H1 (cell line): ENCODE results near the gene OR4Q2. TPM values are rescaled to one million over a fixed set of nuclear protein-coding genes. Genes with fewer than 3 reads are reported as not detected.

Experiments
- CTCF ChIA-PET: fragments of 300-600 bp; sonication (Branson Sonifier 250); formaldehyde crosslinking; loops from one replicate; lab custom pipeline; 2021; ENCODE audit not compliant: partially characterized antibody; lab: Charles Lee
- POLR2A ChIA-PET: fragments of 300-600 bp; sonication (Branson Sonifier 250); formaldehyde crosslinking; loops from one replicate; lab custom pipeline; 2021; ENCODE audit warnings: inconsistent platforms; ENCODE audit not compliant: partially characterized antibody; lab: Charles Lee
- DNase-seq, 2 experiments: peaks; one replicate each; pipeline versions ENCODE4 v3.0.0 to v3.0.0-alpha.2; 2010 to 2022; ENCODE audit warnings: low spot score in 2 of 2, low read depth in 1 of 2, mixed read lengths in 1 of 2
- FAIRE-seq: peaks from 2 replicates; lab custom pipeline; 2011; peaks lifted over from hg19 to GRCh38; lab: Jason Lieb, UNC
- H2AFZ ChIP-seq: 2 replicates; pipeline ENCODE4 v1.8.1; 2012; ENCODE audit warnings: low read length, inconsistent platforms
- H2AK5ac ChIP-seq: 2 replicates; pipeline ENCODE4 v1.6.1; 2013; ENCODE audit warnings: low read depth, low read length
- H2BK120ac ChIP-seq: replicated peaks from 2 replicates; pipeline ENCODE3; 2013; ENCODE audit warnings: low read depth, low read length, inconsistent platforms
- H2BK12ac ChIP-seq: 2 replicates; pipeline ENCODE4 v1.6.1; 2013; ENCODE audit warnings: low read depth, low read length
- H2BK15ac ChIP-seq: 2 replicates; pipeline ENCODE4 v1.6.1; 2013; ENCODE audit warnings: low read length
- H2BK20ac ChIP-seq: 2 replicates; pipeline ENCODE4 v1.6.1; 2013; ENCODE audit warnings: low read length
- H2BK5ac ChIP-seq: 2 replicates; pipeline ENCODE4 v1.6.1; 2013; ENCODE audit warnings: low read depth, low read length
- H3K14ac ChIP-seq: 2 replicates; pipeline ENCODE4 v1.6.1; 2013; ENCODE audit warnings: inconsistent platforms; ENCODE audit not compliant: insufficient read length
- H3K18ac ChIP-seq: 2 replicates; pipeline ENCODE4 v1.6.1; 2013; ENCODE audit warnings: low read length; ENCODE audit errors: extremely low read depth
- H3K23ac ChIP-seq: 2 replicates; pipeline ENCODE4 v1.6.1; 2013; ENCODE audit warnings: inconsistent platforms; ENCODE audit not compliant: insufficient read length
- H3K23me2 ChIP-seq: 2 replicates; pipeline ENCODE4 v1.6.1; 2013; ENCODE audit warnings: low read depth, low read length
- H3K27ac ChIP-seq: 2 replicates; pipeline ENCODE4 v1.6.1; 2011; ENCODE audit warnings: low read depth, low read length, inconsistent platforms
- H3K27me3 ChIP-seq, 4 experiments: replicated peaks in 1 of 4; 1 replicate in 1 of 4; 2 replicates in 3 of 4; pipeline versions ENCODE4 v1.6.1 to v1.8.1; 2011 to 2013; ENCODE audit warnings: low read length in 3 of 4, mild to moderate bottlenecking in 3 of 4, inconsistent platforms in 2 of 4, mixed read lengths in 2 of 4, moderate library complexity in 1 of 4; ENCODE audit not compliant: control insufficient read depth in 3 of 4, insufficient read depth in 3 of 4; ENCODE audit errors: extremely low read depth in 1 of 4
- H3K36me3 ChIP-seq, 4 experiments: 2 replicates each; pipeline versions ENCODE4 v1.6.1 to v1.8.1; 2011 to 2013; ENCODE audit warnings: mild to moderate bottlenecking in 4 of 4, low read length in 3 of 4, moderate library complexity in 2 of 4, control low read depth in 1 of 4, inconsistent platforms in 1 of 4; ENCODE audit not compliant: insufficient read depth in 4 of 4, control insufficient read depth in 2 of 4
- H3K4ac ChIP-seq: replicated peaks from 2 replicates; pipeline ENCODE3; 2013; ENCODE audit warnings: low read length, low read depth, mixed read lengths, inconsistent platforms; ENCODE audit not compliant: insufficient read length
- H3K4me1 ChIP-seq, 4 experiments: replicated peaks in 1 of 4; 1 replicate in 1 of 4; 2 replicates in 3 of 4; pipeline versions ENCODE4 v1.6.1 to v1.8.1; 2011 to 2013; ENCODE audit warnings: low read length in 3 of 4, inconsistent platforms in 2 of 4, mixed read lengths in 1 of 4; ENCODE audit not compliant: insufficient read depth in 4 of 4, control insufficient read depth in 3 of 4
- H3K4me2 ChIP-seq, 2 experiments: 2 replicates each; pipeline versions ENCODE4 v1.6.1 to v1.8.1; 2011 to 2013; ENCODE audit warnings: low read depth in 2 of 2, low read length in 2 of 2, control low read depth in 1 of 2, inconsistent platforms in 1 of 2, mild to moderate bottlenecking in 1 of 2; ENCODE audit not compliant: insufficient read depth in 1 of 2
- H3K4me3 ChIP-seq, 4 experiments: fragments of 200-600, 300-600 bp in 1 of 4; sonication (generic), shearing (Covaris generic), sonication (Bioruptor Twin) in 1 of 4; 2 replicates each; pipeline versions ENCODE4 v1.5.1 to v1.8.1; 2011 to 2016; ENCODE audit warnings: low read length in 4 of 4, low read depth in 3 of 4, control low read depth in 2 of 4, inconsistent platforms in 2 of 4, mild to moderate bottlenecking in 2 of 4, mixed read lengths in 1 of 4, moderate library complexity in 1 of 4; ENCODE audit not compliant: insufficient read depth in 2 of 4; ENCODE audit errors: extremely low read depth in 1 of 4
- H3K56ac ChIP-seq: replicated peaks from 2 replicates; pipeline ENCODE3; 2013; ENCODE audit warnings: low read depth, mild to moderate bottlenecking, mixed read lengths, low read length, inconsistent platforms; ENCODE audit not compliant: insufficient read length
- H3K79me1 ChIP-seq: 2 replicates; pipeline ENCODE4 v1.6.1; 2013; ENCODE audit warnings: low read depth, low read length, control low read depth
- H3K79me2 ChIP-seq, 2 experiments: 2 replicates each; pipeline versions ENCODE4 v1.6.1 to v1.8.1; 2012 to 2013; ENCODE audit warnings: low read length in 2 of 2, mild to moderate bottlenecking in 2 of 2, inconsistent platforms in 1 of 2; ENCODE audit not compliant: insufficient read depth in 2 of 2, control insufficient read depth in 1 of 2
- H3K9ac ChIP-seq, 4 experiments: replicated peaks in 1 of 4; 1 replicate in 1 of 4; 2 replicates in 3 of 4; pipeline versions ENCODE4 v1.6.1 to v1.8.1; 2011 to 2013; ENCODE audit warnings: low read depth in 3 of 4, low read length in 3 of 4, control low read depth in 2 of 4, mild to moderate bottlenecking in 2 of 4, moderate library complexity in 2 of 4, inconsistent platforms in 1 of 4; ENCODE audit errors: extremely low read depth in 1 of 4
- H3K9me3 ChIP-seq, 2 experiments: 2 replicates each; pipeline versions ENCODE4 v1.6.1 to v1.8.1; 2012 to 2013; ENCODE audit warnings: mild to moderate bottlenecking in 2 of 2, moderate library complexity in 2 of 2, control low read depth in 1 of 2, inconsistent platforms in 1 of 2, low read depth in 1 of 2, low read length in 1 of 2, mixed read lengths in 1 of 2; ENCODE audit not compliant: insufficient read depth in 2 of 2
- H4K20me1 ChIP-seq, 2 experiments: replicated peaks in 1 of 2; 2 replicates each; pipeline versions ENCODE3 to v1.8.1; 2011 to 2013; ENCODE audit warnings: inconsistent platforms in 2 of 2, low read length in 2 of 2, mild to moderate bottlenecking in 1 of 2; ENCODE audit not compliant: insufficient read depth in 2 of 2, control insufficient read depth in 1 of 2
- H4K5ac ChIP-seq: 2 replicates; pipeline ENCODE4 v1.6.1; 2013; ENCODE audit warnings: low read length, low read depth, mixed read lengths, inconsistent platforms; ENCODE audit not compliant: insufficient read length
- H4K8ac ChIP-seq: 2 replicates; pipeline ENCODE4 v1.8.0; 2013; ENCODE audit warnings: mild to moderate bottlenecking, moderate library complexity, low read length, inconsistent platforms; ENCODE audit not compliant: insufficient read depth; ENCODE audit errors: extremely low read depth
- H4K91ac ChIP-seq: replicated peaks from 2 replicates; pipeline ENCODE3; 2013; ENCODE audit warnings: low read length, mixed read lengths, inconsistent platforms; ENCODE audit not compliant: insufficient read length
- ATF3 ChIP-seq: IDR thresholded peaks from 2 replicates; pipeline ENCODE4 v1.6.1; 2011; ENCODE audit warnings: low read depth, mild to moderate bottlenecking, low read length; ENCODE audit not compliant: insufficient read depth
- BACH1 ChIP-seq: IDR thresholded peaks from 2 replicates; pipeline ENCODE4 v1.6.1; 2012; ENCODE audit warnings: low read length, improper control_type of control experiment
- CHD1 ChIP-seq: IDR thresholded peaks from 2 replicates; pipeline ENCODE4 v1.6.1; 2012; ENCODE audit warnings: low read depth, low read length, improper control_type of control experiment
- CHD2 ChIP-seq: IDR thresholded peaks from 2 replicates; pipeline ENCODE4 v1.6.1; 2012; ENCODE audit warnings: low read length, improper control_type of control experiment
- CREB1 ChIP-seq: IDR thresholded peaks from 2 replicates; pipeline ENCODE4 v1.6.1; 2012; ENCODE audit warnings: inconsistent platforms
- EGR1 ChIP-seq: IDR thresholded peaks from 2 replicates; pipeline ENCODE4 v1.6.1; 2011; ENCODE audit warnings: low read depth, low read length, borderline replicate concordance
- KDM1A ChIP-seq: fragments of 200-600, 300-600 bp; sonication (generic); IDR thresholded peaks from 2 replicates; pipeline ENCODE4 v1.7.1; 2016; ENCODE audit warnings: mild to moderate bottlenecking, low read length, borderline replicate concordance
- KDM4A ChIP-seq: IDR thresholded peaks from one replicate; pipeline ENCODE4 v1.7.1; 2012; ENCODE audit warnings: low read depth, mild to moderate bottlenecking, moderate library complexity, low read length, inconsistent platforms; ENCODE audit not compliant: severe bottlenecking
- KDM5A ChIP-seq: fragments of 200-600 bp; IDR thresholded peaks from 2 replicates; pipeline ENCODE4 v1.7.1; 2012; ENCODE audit warnings: mild to moderate bottlenecking, low read length, inconsistent platforms, mixed read lengths
- POU5F1 ChIP-seq: IDR thresholded peaks from 2 replicates; pipeline ENCODE4 v1.6.1; 2011; ENCODE audit warnings: low read depth, mild to moderate bottlenecking, low read length, moderate library complexity
- RFX5 ChIP-seq: IDR thresholded peaks from 2 replicates; pipeline ENCODE4 v1.6.1; 2011; ENCODE audit warnings: low read depth, low read length, improper control_type of control experiment, borderline replicate concordance
- RNF2 ChIP-seq: fragments of 200-900, 300-1000 bp; sonication (generic); IDR thresholded peaks from 2 replicates; pipeline ENCODE4 v1.7.1; 2016; ENCODE audit warnings: borderline replicate concordance, low read depth, mild to moderate bottlenecking, antibody characterized with exemption, low read length; ENCODE audit not compliant: poor library complexity, severe bottlenecking; ENCODE audit errors: missing control alignments
- SP1 ChIP-seq: IDR thresholded peaks from 2 replicates; pipeline ENCODE4 v1.6.1; 2011; ENCODE audit warnings: low read depth, low read length
- TAF1 ChIP-seq: IDR thresholded peaks from 2 replicates; pipeline ENCODE4 v1.6.1; 2011; ENCODE audit warnings: mild to moderate bottlenecking, low read depth, low read length
- TCF12 ChIP-seq: IDR thresholded peaks from 2 replicates; pipeline ENCODE4 v1.6.1; 2011; ENCODE audit warnings: low read depth, mild to moderate bottlenecking, low read length
- ZNF274 ChIP-seq: IDR thresholded peaks from 2 replicates; pipeline ENCODE4 v1.7.0; 2012; ENCODE audit warnings: low read length, borderline replicate concordance; ENCODE audit errors: extremely low read depth
- WGBS, 2 experiments: shearing (Covaris generic) in 1 of 2; methylation state at CpG; one replicate each; pipeline versions ENCODE4 v1.1.6 to v1.1.7; 2013 to 2015; ENCODE audit warnings: low lambda C conversion rate in 2 of 2, mixed read lengths in 2 of 2, inconsistent platforms in 1 of 2, low coverage in 1 of 2, missing lambda C conversion rate in 1 of 2; ENCODE audit not compliant: insufficient replicate concordance in 2 of 2, insufficient coverage in 1 of 2, insufficient read length in 1 of 2; ENCODE audit errors: extremely low coverage in 1 of 2, missing lambda C conversion rate in 1 of 2; 5-methylcytosine and 5-hydroxymethylcytosine counted together
- polyA plus RNA-seq, 7 experiments: library from polyadenylated mRNA; depleted of rRNA in 3 of 7; stranded (reverse) in 5 of 7; unstranded in 2 of 7; fragments of >200 nt in 5 of 7; fragments of 200-250 nt in 2 of 7; gene quantifications; 1 replicate in 5 of 7; 2 replicates in 1 of 7; 4 replicates in 1 of 7; pipeline versions ENCODE4 v1.2.1 to v1.2.3, GENCODE V29; 2011 to 2013; ENCODE audit warnings: missing spikeins in 2 of 7, mixed read lengths in 2 of 7
- total RNA-seq: library from RNA; stranded (reverse); fragmentation: NEBNext Ultra II Directional; extraction: Animal tissue kit (Norgen Biotek cat#: 25700); gene quantifications from 2 replicates; pipeline ENCODE4 v1.2.1, GENCODE V29; 2021

Gene OR4Q2
- total and polyA plus RNA-seq, 2 of the 8 experiments (the other 6 are each of a cell fraction or from before 2014, with no cell fraction given) = not detected

- Histone ChIP-seq H3K23me2 (no peaks in the 10 kb centered on the region), H4K91ac (no peak overlapping the region), H4K20me1 (no peaks in the 10 kb centered on the region), H3K27ac (no peak overlapping the region), H2BK20ac (no peak overlapping the region), H4K8ac (no peak overlapping the region), H2AK5ac (no peak overlapping the region), H3K79me1 (no peaks in the 10 kb centered on the region), H3K36me3 (no peaks in the 10 kb centered on the region), H2AFZ (no peak overlapping the region), H3K4ac (no peak overlapping the region), H3K27me3 (no peaks in the 10 kb centered on the region), H3K79me2 (no peaks in the 10 kb centered on the region), H3K56ac (no peak overlapping the region), H2BK120ac (no peak overlapping the region), H3K18ac (no peak overlapping the region), H4K5ac (no peak overlapping the region), H3K9me3 (peaks cover 46 to 56% of the 10 kb centered on the region in 2 experiments), H3K4me2 (no peak overlapping the region), H3K23ac (no peak overlapping the region), H2BK5ac (no peak overlapping the region), H2BK15ac (no peak overlapping the region), H2BK12ac (no peak overlapping the region), H3K4me1 (no peaks in the 10 kb centered on the region), H3K14ac (no peak overlapping the region), H3K9ac (no peak overlapping the region), H3K4me3 (no peak overlapping the region)
- no peak for FAIRE-seq
- no peak for DNase-seq
- ChIA-PET CTCF (no interaction called here), POLR2A (no interaction called here)
- WGBS, 2 experiments = 45% methylated on average over 2 of the region's 2 CpGs; no CpG with 5 or more reads in 1 of the 2 experiments
- TF ChIP-seq KDM1A (no peak), TCF12 (no peak), RFX5 (no peak), KDM4A (no peak), ATF3 (no peak), RNF2 (no peak), ZNF274 (no peak), CREB1 (no peak), CHD1 (no peak), BACH1 (no peak), CHD2 (no peak), TAF1 (no peak), EGR1 (no peak), POU5F1 (no peak), KDM5A (no peak), SP1 (no peak)
Measured at GRCh38 chr14:19993438-19993837, 8.5 kb upstream of the OR4Q2 start.
